Lower leg skin (tissue), 4 donors: Measurements from ENCODE around the gene KIF7. TPM values are rescaled to one million over a fixed set of nuclear protein-coding genes. Genes with fewer than 3 reads are reported as not detected.
"Not testable (repeated sequence)": the region's sequence is repeated elsewhere in the genome, so short reads cannot be mapped to it uniquely, and the experiment has no call there.

Source experiments
- DNase-seq, 2 donors: peaks; one replicate each; pipeline ENCODE4 v3.0.0-alpha.2; 2019; ENCODE audit warnings: low spot score in 2 of 2
- H3K4me3 ChIP-seq: fragments of 200-600 bp; sonication (generic); 2 replicates; pipeline ENCODE4 v1.5.1; 2017; ENCODE audit warnings: mild to moderate bottlenecking, low read depth; ENCODE audit not compliant: poor library complexity, severe bottlenecking
- POLR2A ChIP-seq, 2 donors: fragments of 450-650 bp; IDR thresholded peaks; one replicate each; pipeline ENCODE4 v1.6.1; 2016 to 2017; ENCODE audit warnings: antibody characterized with exemption in 2 of 2, mild to moderate bottlenecking in 1 of 2, moderate library complexity in 1 of 2
- WGBS, 2 donors: methylation state at CpG; one replicate each; pipeline ENCODE4 v1.1.5; 2018; 5-methylcytosine and 5-hydroxymethylcytosine counted together
- intact Hi-C: fragments of 100-400 bp; cut with DNase I; formaldehyde crosslinking; loops from one replicate; pipeline ENCODE4 v1.15.0; 2023; ENCODE audit warnings: low total_unique reads
- total RNA-seq, 4 donors: library from RNA; depleted of rRNA; stranded (reverse); fragments of >200 nt; gene quantifications; one replicate each; pipeline ENCODE4 v1.1.0, GENCODE V29; 2016
- TF ChIP-seq, protein P1 (sequence below), 3 donors: fragments of 450-650 bp; IDR thresholded peaks; one replicate each; pipeline ENCODE4 v1.5.1; 2016; ENCODE audit warnings: antibody characterized with exemption in 3 of 3, mild to moderate bottlenecking in 3 of 3, moderate library complexity in 2 of 3

Gene KIF7
- total RNA-seq, 4 donors from 2014 or later, result 1.3 to 3.7 (median 1.9) TPM

- peak within 1 kb of the TSS; percentile 61 for H3K4me3 ChIP-seq
- DNase-seq, result peak; percentile 75 to 94
- TF ChIP-seq, protein P1, sequence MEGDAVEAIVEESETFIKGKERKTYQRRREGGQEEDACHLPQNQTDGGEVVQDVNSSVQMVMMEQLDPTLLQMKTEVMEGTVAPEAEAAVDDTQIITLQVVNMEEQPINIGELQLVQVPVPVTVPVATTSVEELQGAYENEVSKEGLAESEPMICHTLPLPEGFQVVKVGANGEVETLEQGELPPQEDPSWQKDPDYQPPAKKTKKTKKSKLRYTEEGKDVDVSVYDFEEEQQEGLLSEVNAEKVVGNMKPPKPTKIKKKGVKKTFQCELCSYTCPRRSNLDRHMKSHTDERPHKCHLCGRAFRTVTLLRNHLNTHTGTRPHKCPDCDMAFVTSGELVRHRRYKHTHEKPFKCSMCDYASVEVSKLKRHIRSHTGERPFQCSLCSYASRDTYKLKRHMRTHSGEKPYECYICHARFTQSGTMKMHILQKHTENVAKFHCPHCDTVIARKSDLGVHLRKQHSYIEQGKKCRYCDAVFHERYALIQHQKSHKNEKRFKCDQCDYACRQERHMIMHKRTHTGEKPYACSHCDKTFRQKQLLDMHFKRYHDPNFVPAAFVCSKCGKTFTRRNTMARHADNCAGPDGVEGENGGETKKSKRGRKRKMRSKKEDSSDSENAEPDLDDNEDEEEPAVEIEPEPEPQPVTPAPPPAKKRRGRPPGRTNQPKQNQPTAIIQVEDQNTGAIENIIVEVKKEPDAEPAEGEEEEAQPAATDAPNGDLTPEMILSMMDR (IDR thresholded peaks at IDR 0.05), result no peak
- intact Hi-C loops, result no loop called here
- 2 to 3% methylated on average over 47 of the region's 60 CpGs for WGBS, 2 donors
Observed at GRCh38 chr15:89690276-89691218, 35.3 kb upstream of the KIF7 start, which contains the start of the genes PEX11A and WDR93. Gene PEX11A (minus strand): TSS chr15:89690754. CDS start chr15:89690632, 122 bp downstream. Gene WDR93 (plus strand): TSS chr15:89690811. CDS start chr15:89701747, 10,936 bp downstream.

GRCh38 chr15:89689930-89690275 is 34.6 kb upstream of the KIF7 start:
- WGBS, 2 donors, result 42 to 49% methylated on average over 15 of the region's 15 CpGs
- intact Hi-C loops, result not testable (repeated sequence)

GRCh38 chr15:89686522-89686921 is 31.3 kb upstream of the KIF7 start:
- H3K4me3 ChIP-seq, result no peak overlapping the region
- DNase-seq, result no peak
- intact Hi-C loops, result no loop called here
- TF ChIP-seq, protein P1 (IDR thresholded peaks at IDR 0.05), result no peak
- no peak for TF ChIP-seq POLR2A (IDR thresholded peaks at IDR 0.05)

More at GRCh38 chr15:89689930-89690275, 34.6 kb upstream of the KIF7 start:
- H3K4me3 ChIP-seq, result peak overlapping the region; percentile 61
- DNase-seq, result not testable (repeated sequence)

DNA sequence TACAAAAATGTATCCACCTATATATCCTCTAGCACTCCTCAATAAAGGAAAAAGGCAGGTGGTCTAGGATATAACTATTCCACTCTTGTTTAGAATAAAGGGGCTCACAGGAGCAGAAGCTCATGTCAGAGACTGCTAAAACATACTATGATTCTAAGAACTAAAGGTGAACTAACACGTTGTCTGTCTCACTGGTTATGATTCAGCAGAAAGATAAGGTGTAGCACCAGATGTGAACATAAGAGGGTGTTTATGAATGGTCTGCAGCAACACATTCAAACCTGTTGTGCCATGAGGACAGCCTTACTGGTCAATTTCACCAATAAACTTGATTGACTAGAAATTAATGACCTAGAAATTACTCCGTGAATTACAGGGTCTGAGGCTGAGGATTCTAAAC is 30.7 kb upstream of the KIF7 start:
- WGBS, 2 donors, result 85 to 90% methylated on average over 2 of the region's 2 CpGs
- TF ChIP-seq, protein P1 (IDR thresholded peaks at IDR 0.05), result no peak
- TF ChIP-seq POLR2A (IDR thresholded peaks at IDR 0.05), result no peak
- DNase-seq, result no peak
- no peak overlapping the region for H3K4me3 ChIP-seq
- intact Hi-C loops, result no loop called here

DNA sequence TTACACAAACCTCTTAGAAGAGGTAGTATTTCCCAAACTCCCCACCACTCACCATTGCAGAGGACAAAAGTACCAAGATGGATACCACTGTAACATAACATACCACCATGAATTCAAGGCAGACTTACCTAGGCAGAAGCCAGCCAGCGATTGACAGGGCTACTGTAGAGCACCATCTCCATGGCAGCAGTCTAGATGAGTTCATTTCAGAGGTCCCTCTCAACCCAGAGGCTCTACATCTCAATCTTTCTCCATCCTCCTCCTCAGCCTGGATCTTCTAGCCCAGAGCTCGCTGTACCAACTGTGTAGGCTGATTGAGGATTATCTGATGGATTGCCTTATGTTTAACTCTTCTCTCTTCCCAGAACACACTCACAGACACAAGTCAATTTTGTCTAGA is 25.9 kb upstream of the KIF7 start:
- no peak overlapping the region for H3K4me3 ChIP-seq
- intact Hi-C loops, result no loop called here
- TF ChIP-seq, protein P1 (IDR thresholded peaks at IDR 0.05), result no peak
- no peak for TF ChIP-seq POLR2A (IDR thresholded peaks at IDR 0.05)
- WGBS, 2 donors, result 91% methylated on average over 2 of the region's 2 CpGs
- no peak for DNase-seq

DNA sequence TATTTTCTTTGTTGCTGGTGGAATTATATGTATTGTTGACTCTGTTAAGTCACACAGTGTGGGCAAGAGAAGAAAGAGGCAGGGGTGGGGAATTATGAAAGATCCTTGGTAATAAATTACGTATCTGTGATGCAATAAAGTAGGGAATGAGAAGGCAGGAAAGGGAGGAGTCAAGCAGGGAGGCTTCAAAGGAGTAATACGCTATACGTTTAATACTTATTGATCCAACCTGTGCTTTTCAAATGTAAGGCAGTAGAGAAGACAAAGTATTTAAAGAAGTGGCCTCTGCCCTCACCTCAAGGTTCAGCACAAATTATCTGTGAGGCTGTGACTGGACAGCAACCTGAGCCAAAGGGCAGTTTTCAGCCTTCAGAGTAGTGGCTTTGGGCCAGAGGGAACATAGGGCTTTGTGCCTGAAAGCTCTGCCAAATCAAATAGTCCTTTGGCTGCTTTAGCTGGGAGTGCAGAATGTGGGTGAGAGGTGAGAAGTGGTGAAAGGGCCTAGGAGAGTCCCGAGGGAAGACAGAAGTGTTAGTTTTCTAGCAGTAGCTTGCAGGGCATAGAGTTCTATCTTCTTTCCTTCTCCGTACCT is 25.1 kb upstream of the KIF7 start:
- no peak overlapping the region for H3K4me3 ChIP-seq
- TF ChIP-seq POLR2A (IDR thresholded peaks at IDR 0.05), result no peak
- TF ChIP-seq, protein P1 (IDR thresholded peaks at IDR 0.05), result no peak
- intact Hi-C loops, result no loop called here
- DNase-seq, result no peak
- 57 to 66% methylated on average over 5 of the region's 5 CpGs for WGBS, 2 donors
